HEK293T (cell line): ENCODE data around the gene LTBP1.
"Not testable (repeated sequence)": the region's sequence is repeated elsewhere in the genome, so short reads cannot be mapped to it uniquely, and the experiment has no call there.

Experiments
- CTCF ChIA-PET: fragments of 350-600 bp; formaldehyde crosslinking; extraction: SDS; loops from one replicate; lab custom pipeline; 2021; ENCODE audit warnings: antibody characterized with exemption, inconsistent platforms; lab: Yijun Ruan, JAX
- POLR2A ChIA-PET: fragments of 350-600 bp; formaldehyde crosslinking; extraction: SDS; loops from one replicate; lab custom pipeline; 2020; ENCODE audit warnings: antibody characterized with exemption, inconsistent platforms; lab: Yijun Ruan, JAX
- DNase-seq: peaks from one replicate; pipeline ENCODE4 v3.0.0; 2012; ENCODE audit warnings: mixed read lengths; ENCODE audit errors: extremely low spot score
- ARNT ChIP-seq: fragments of 450-650 bp; IDR thresholded peaks from 2 replicates; pipeline ENCODE4 v1.6.1; 2017; ENCODE audit warnings: mild to moderate bottlenecking
- BHLHE40 ChIP-seq: fragments of 450-650 bp; IDR thresholded peaks from 2 replicates; pipeline ENCODE4 v1.6.1; 2016; ENCODE audit warnings: mild to moderate bottlenecking, moderate library complexity, borderline replicate concordance
- CTBP1 ChIP-seq: fragments of 450-650 bp; IDR thresholded peaks from 2 replicates; pipeline ENCODE4 v1.6.1; 2016; ENCODE audit warnings: borderline replicate concordance
- ELF4 ChIP-seq: fragments of 450-650 bp; IDR thresholded peaks from 2 replicates; pipeline ENCODE4 v1.6.1; 2017; ENCODE audit warnings: antibody characterized with exemption
- FOXA1 ChIP-seq: fragments of 450-650 bp; IDR thresholded peaks from 2 replicates; pipeline ENCODE4 v1.6.1; 2016; ENCODE audit warnings: mild to moderate bottlenecking
- FOXK2 ChIP-seq: fragments of 450-650 bp; IDR thresholded peaks from 2 replicates; pipeline ENCODE4 v1.6.1; 2016; ENCODE audit warnings: mild to moderate bottlenecking
- FOXM1 ChIP-seq: fragments of 450-650 bp; IDR thresholded peaks from 2 replicates; pipeline ENCODE4 v1.6.1; 2017; ENCODE audit warnings: mild to moderate bottlenecking, borderline replicate concordance
- HDGF ChIP-seq: fragments of 450-650 bp; IDR thresholded peaks from 2 replicates; pipeline ENCODE4 v1.6.1; 2017; ENCODE audit warnings: antibody characterized with exemption, borderline replicate concordance
- L3MBTL2 ChIP-seq: fragments of 450-650 bp; conservative IDR thresholded peaks from 2 replicates; pipeline ENCODE4 v1.6.1; 2016; ENCODE audit warnings: mild to moderate bottlenecking
- LEF1 ChIP-seq: fragments of 450-650 bp; IDR thresholded peaks from 2 replicates; pipeline ENCODE4 v1.6.1; 2017; ENCODE audit warnings: mild to moderate bottlenecking, borderline replicate concordance
- NFRKB ChIP-seq: fragments of 450-650 bp; IDR thresholded peaks from 2 replicates; pipeline ENCODE4 v1.6.1; 2016; ENCODE audit warnings: mild to moderate bottlenecking, moderate library complexity
- SP1 ChIP-seq: fragments of 450-650 bp; IDR thresholded peaks from 2 replicates; pipeline ENCODE4 v1.6.1; 2017
- SUZ12 ChIP-seq: fragments of 450-650 bp; IDR thresholded peaks from 2 replicates; pipeline ENCODE4 v1.6.1; 2016; ENCODE audit warnings: mild to moderate bottlenecking
- TARDBP ChIP-seq: fragments of 450-650 bp; IDR thresholded peaks from 2 replicates; pipeline ENCODE4 v1.6.1; 2016
- ZNF384 ChIP-seq: fragments of 450-650 bp; IDR thresholded peaks from 2 replicates; pipeline ENCODE4 v1.6.1; 2016
- TF ChIP-seq, protein P1 (sequence below): fragments of 450-650 bp; IDR thresholded peaks from 2 replicates; pipeline ENCODE4 v1.6.1; 2016

LTBP1 gene

DNA sequence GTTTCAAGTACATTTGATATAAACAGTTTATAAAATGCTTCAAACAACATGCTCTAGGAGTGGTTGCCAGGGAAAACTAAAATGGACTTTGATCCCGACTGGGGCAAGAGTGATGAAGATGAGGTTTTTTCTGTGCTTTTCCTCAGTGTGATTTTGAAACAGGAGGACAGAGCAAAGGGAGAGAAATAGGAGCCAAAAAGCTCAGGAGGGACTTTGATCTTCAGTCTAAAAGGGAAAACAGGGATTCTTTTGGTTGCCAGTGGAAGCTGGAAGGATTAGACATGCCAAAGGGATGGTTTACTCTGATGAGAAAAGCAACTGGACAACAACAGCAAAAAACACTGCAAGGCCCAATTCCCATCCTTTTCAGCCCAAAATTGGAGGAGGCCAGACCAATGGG, 95.5 kb downstream of the LTBP1 start:
- no peak for DNase-seq
- no peak for TF ChIP-seq FOXA1
- no peak for TF ChIP-seq L3MBTL2
- TF ChIP-seq, protein P1, sequence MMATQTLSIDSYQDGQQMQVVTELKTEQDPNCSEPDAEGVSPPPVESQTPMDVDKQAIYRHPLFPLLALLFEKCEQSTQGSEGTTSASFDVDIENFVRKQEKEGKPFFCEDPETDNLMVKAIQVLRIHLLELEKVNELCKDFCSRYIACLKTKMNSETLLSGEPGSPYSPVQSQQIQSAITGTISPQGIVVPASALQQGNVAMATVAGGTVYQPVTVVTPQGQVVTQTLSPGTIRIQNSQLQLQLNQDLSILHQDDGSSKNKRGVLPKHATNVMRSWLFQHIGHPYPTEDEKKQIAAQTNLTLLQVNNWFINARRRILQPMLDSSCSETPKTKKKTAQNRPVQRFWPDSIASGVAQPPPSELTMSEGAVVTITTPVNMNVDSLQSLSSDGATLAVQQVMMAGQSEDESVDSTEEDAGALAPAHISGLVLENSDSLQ = no peak
- TF ChIP-seq BHLHE40 = no peak
- no peak for TF ChIP-seq HDGF
- TF ChIP-seq ZNF384 = no peak
- TF ChIP-seq ARNT = no peak
- no peak for TF ChIP-seq CTBP1
- TF ChIP-seq NFRKB = no peak
- no peak for TF ChIP-seq ELF4
- ChIA-PET CTCF (no interaction called here), POLR2A (no interaction called here)

- ChIA-PET CTCF (interaction anchor here (0.5 kb wide), 1 partner anchor 25 kb away, joined by 3 read pairs; no protein-coding TSS in a partner anchor), POLR2A (interaction anchor here (0.7 kb wide), 1 partner anchor 129 kb away, joined by 3 read pairs; no protein-coding TSS in a partner anchor)
- DNase-seq = no peak
- TF ChIP-seq TARDBP (no peak), FOXM1 (no peak), ELF4 (no peak), SUZ12 (no peak), SP1 (no peak), NFRKB (no peak), ZNF384 (no peak), CTBP1 (no peak), L3MBTL2 (no peak), FOXA1 (no peak), LEF1 (no peak), BHLHE40 (no peak), HDGF (no peak), ARNT (no peak), FOXK2 (no peak)
- TF ChIP-seq, protein P1 = no peak
Observed at GRCh38 chr2:33042819-33043218, 96.1 kb downstream of the LTBP1 start.

DNA sequence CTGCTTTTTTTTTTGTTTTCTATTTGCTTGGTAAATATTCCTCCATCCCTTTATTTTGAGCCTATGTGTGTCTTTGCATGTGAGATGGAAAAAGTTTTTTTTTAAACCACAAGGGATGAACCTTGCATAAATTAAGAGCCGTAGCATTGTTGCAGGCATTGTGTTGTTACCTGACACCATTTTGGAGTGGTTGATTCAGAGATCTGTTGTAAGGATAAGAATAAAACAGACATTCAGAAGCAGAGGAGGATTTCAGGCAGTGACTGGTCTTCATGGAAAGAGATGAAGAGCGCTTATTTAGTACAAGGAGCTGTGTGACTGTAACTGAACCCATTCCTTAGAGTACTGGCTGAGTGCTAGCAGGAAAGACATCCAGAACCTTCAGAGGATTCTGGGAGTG, 101.2 kb downstream of the LTBP1 start:
- POLR2A ChIA-PET = no interaction called here
- no peak for DNase-seq
- TF ChIP-seq ELF4 (no peak), ARNT (no peak), CTBP1 (no peak), FOXM1 (no peak), SP1 (no peak), ZNF384 (no peak), FOXA1 (no peak), FOXK2 (no peak), LEF1 (no peak), NFRKB (no peak), L3MBTL2 (no peak), TARDBP (no peak), SUZ12 (no peak), BHLHE40 (no peak), HDGF (no peak)
- TF ChIP-seq, protein P1 = no peak
- CTCF ChIA-PET = no interaction called here

DNA sequence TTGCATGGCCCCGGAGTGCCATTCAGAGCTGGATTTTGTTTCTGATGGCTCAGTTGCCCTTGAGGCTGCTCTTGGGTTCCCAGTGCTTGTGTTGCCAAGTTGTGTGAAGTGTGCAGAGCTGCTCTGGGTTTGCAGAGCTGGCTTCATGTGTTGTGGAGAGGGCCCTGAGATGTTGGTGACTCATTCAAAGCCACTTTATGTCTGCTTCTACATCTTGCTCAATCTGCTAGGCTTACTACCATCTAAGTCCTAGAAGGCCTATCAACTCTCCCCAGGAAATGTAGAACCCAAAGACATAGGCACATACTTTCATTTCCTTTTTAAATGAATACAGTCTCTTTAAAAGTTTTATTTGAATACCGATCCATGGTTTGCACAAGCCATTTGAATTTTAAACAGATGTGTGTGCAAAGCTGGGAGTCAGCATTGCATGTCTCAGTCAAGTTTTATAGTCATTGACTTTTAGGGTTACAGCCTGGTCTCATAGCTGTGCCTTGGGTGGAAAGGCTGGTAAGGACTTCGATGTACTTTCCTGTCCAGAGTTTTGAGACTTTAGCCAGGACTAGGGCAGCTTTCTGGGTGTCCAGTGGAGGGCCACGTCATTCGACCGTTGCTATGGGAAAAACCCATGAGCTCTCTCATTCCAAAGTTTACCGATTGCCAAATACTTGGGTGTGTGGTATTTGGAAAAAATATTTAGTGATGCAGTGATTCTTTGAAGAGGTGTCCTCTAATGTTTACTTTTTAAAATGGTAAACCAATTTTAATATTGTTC, 105.0 kb downstream of the LTBP1 start:
- POLR2A ChIA-PET = no interaction called here
- no peak for DNase-seq
- TF ChIP-seq SP1 = no peak
- TF ChIP-seq LEF1 = no peak
- no peak for TF ChIP-seq TARDBP
- no peak for TF ChIP-seq SUZ12
- no peak for TF ChIP-seq FOXM1
- TF ChIP-seq CTBP1 = no peak
- TF ChIP-seq BHLHE40 = no peak
- TF ChIP-seq HDGF = no peak
- no peak for TF ChIP-seq FOXK2
- no peak for TF ChIP-seq NFRKB
- TF ChIP-seq L3MBTL2 = no peak
- TF ChIP-seq, protein P1 = no peak
- TF ChIP-seq ZNF384 = no peak
- no peak for TF ChIP-seq FOXA1
- no peak for TF ChIP-seq ELF4
- no peak for TF ChIP-seq ARNT
- CTCF ChIA-PET = no interaction called here

DNA sequence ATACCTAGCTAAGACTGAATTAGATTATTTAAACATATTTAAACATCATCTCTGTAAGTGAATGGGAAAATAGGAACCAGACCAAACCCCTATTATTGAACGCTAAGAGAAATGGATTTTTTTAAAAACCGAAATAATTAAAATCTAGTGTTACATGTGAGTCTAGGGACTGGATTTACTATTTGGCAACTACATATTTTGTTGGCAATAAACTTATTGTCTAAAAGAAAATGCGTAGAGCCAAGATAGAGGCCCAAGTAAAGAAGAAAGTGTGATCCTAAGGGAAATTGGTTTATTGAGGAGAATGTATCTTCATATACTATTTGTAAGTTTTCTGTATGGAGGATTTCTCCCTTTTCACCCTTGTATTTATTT, 105.6 kb downstream of the LTBP1 start:
- no peak for DNase-seq
- CTCF ChIA-PET = no interaction called here
- POLR2A ChIA-PET = no interaction called here
- no peak for TF ChIP-seq FOXK2
- no peak for TF ChIP-seq FOXA1
- no peak for TF ChIP-seq CTBP1
- TF ChIP-seq BHLHE40 = no peak
- no peak for TF ChIP-seq LEF1
- TF ChIP-seq NFRKB = no peak
- TF ChIP-seq ARNT = no peak
- no peak for TF ChIP-seq TARDBP
- no peak for TF ChIP-seq L3MBTL2
- TF ChIP-seq FOXM1 = no peak
- TF ChIP-seq SP1 = no peak
- TF ChIP-seq SUZ12 = no peak
- TF ChIP-seq ELF4 = no peak

DNA sequence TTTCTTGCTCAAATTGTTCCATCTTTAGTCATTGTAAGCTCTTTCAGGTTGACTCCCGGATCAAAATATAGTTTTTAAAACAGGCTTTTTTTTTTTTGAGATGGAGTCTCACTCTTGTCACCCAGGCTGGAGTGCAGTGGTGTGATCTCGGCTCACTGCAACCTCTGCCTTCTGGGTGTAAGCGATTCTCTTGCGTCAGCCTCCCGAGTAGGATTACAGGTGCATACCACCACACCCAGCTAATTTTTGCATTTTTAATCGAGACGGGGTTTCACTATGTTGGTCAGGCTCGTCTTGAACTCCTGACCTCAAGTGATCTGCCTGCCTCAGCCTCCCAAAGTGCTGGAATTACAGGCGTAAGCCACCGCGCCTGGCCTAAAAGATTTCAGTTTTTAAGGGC, 106.0 kb downstream of the LTBP1 start:
- POLR2A ChIA-PET, DNase-seq, CTCF ChIA-PET: not testable (repeated sequence)
